ENCODE data around the gene PATE2. TPM values are rescaled to one million over a fixed set of nuclear protein-coding genes. Genes with fewer than 3 reads are reported as not detected.

PATE2 gene
- total RNA-seq, 3 donors from 2014 or later = 0.22 TPM; not detected in 2

DNA sequence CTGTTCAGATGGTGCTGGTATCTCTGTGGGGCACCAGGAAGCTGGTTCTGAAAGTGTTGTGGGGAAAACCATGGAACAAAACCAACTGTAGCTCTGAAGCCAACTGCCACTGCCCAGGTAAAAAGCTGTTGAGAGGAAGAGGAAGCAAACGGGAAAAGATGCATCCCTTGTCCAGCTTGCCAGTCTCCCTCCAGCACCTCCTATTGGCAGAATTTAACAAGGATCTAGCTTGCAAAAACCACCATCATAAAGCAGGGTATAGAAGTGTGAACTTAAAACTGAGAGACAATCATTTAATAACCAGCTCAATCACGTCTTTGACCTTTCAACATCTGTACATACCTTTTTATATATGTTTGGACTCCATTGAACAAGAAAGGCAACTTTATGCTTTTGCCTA is 28.0 kb downstream of the PATE2 start:
- intact Hi-C loops (cut with DNase I, micrococcal nuclease) = no loop called here
- Histone ChIP-seq H3K4me3 (no peak overlapping the region), H3K36me3 (ENCODE audit: low read depth) (no peaks in the 10 kb centered on the region), H3K9me3 (no peaks in the 10 kb centered on the region), H3K4me1 (ENCODE audit: low read depth) (no peaks in the 10 kb centered on the region)
- ATAC-seq (no peak), DNase-seq (no peak)
- TF ChIP-seq, protein P1, sequence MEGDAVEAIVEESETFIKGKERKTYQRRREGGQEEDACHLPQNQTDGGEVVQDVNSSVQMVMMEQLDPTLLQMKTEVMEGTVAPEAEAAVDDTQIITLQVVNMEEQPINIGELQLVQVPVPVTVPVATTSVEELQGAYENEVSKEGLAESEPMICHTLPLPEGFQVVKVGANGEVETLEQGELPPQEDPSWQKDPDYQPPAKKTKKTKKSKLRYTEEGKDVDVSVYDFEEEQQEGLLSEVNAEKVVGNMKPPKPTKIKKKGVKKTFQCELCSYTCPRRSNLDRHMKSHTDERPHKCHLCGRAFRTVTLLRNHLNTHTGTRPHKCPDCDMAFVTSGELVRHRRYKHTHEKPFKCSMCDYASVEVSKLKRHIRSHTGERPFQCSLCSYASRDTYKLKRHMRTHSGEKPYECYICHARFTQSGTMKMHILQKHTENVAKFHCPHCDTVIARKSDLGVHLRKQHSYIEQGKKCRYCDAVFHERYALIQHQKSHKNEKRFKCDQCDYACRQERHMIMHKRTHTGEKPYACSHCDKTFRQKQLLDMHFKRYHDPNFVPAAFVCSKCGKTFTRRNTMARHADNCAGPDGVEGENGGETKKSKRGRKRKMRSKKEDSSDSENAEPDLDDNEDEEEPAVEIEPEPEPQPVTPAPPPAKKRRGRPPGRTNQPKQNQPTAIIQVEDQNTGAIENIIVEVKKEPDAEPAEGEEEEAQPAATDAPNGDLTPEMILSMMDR (IDR thresholded peaks at IDR 0.05) = no peak

DNA sequence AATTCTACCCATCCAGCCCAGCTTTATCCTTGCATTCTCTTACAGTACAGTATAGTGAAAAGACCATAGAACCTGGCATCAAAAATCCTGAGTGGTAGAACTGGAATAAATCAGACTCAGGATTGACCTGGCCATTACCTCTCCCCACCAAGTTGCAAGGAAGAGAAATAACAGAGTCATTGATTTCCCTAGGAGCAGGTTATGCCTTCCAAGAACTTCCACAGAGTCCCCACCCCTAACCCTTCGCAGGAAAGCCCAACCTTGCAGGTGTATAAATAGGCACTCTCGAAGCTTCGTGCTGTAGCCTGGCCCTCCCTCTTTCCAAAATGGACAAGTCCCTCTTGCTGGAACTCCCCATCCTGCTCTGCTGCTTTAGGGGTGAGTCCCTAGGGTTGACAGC is 32.6 kb downstream of the PATE2 start, which contains the start of gene PATE1:
PATE1 (plus strand) TSS at position 301 of the 400 bp plus-strand sequence; CDS start at position 327, 26 bp downstream.
- Histone ChIP-seq H3K9me3 (no peaks in the 10 kb centered on the region), H3K36me3 (ENCODE audit: low read depth) (no peaks in the 10 kb centered on the region), H3K4me1 (ENCODE audit: low read depth) (no peaks in the 10 kb centered on the region), H3K4me3 (no peak within 1 kb of the TSS)
- TF ChIP-seq, protein P1 (IDR thresholded peaks at IDR 0.05) = no peak
- ATAC-seq (no peak), DNase-seq (no peak)
- intact Hi-C loops (cut with DNase I, micrococcal nuclease) = no loop called here

DNA sequence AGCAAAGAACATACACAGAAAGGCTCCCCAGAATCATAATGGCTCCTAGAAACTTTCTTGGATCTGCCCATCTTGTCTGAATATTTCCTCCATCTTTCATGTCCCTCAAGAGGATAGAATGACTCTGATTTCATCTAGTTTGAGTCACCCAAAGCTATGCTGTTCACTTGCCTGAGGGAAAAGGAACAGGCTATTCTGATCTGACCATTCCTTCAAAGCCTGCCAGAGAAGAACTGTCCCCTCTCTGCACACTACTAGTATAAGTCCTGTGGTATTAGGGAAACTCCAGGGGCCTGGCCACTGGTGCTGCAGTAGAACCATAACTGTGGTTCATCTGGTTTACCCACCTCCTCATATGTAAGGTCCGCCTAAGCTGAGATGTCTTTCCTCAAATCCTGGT is 34.9 kb downstream of the PATE2 start:
- H3K4me3 ChIP-seq = no peak overlapping the region
- intact Hi-C loops (cut with DNase I, micrococcal nuclease) = no loop called here
- TF ChIP-seq, protein P1 (IDR thresholded peaks at IDR 0.05) = no peak
- no peak for DNase-seq
- H3K9me3 ChIP-seq = no peaks in the 10 kb centered on the region
- ATAC-seq = no peak
- no peaks in the 10 kb centered on the region for H3K36me3 ChIP-seq (ENCODE audit: low read depth)
- H3K4me1 ChIP-seq (ENCODE audit: low read depth) = no peaks in the 10 kb centered on the region

DNA sequence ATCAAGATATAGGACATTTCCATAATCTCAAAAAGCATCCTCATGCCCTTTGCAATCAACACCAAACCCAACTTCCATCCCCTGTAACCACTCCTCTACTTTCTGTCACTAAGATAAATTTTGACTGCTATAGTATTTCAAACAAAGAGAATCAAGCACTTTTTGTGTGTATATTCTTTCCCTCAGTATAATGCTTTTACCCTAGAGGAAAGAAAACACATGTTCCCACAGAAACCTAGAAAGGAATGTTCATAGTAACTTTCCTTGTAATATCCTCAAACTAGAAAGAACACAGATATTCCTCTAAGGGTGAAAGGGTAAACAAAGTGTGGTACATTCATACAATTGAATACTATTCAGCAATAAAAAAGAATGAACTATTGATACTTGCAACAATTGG is 38.0 kb downstream of the PATE2 start:
- TF ChIP-seq, protein P1 (IDR thresholded peaks at IDR 0.05) = no peak
- no peak overlapping the region for H3K4me3 ChIP-seq
- DNase-seq (no peak), ATAC-seq (no peak)
- no peaks in the 10 kb centered on the region for H3K4me1 ChIP-seq (ENCODE audit: low read depth)
- intact Hi-C loops (cut with DNase I, micrococcal nuclease) = no loop called here
- no peaks in the 10 kb centered on the region for H3K36me3 ChIP-seq (ENCODE audit: low read depth)
- H3K9me3 ChIP-seq = no peaks in the 10 kb centered on the region

DNA sequence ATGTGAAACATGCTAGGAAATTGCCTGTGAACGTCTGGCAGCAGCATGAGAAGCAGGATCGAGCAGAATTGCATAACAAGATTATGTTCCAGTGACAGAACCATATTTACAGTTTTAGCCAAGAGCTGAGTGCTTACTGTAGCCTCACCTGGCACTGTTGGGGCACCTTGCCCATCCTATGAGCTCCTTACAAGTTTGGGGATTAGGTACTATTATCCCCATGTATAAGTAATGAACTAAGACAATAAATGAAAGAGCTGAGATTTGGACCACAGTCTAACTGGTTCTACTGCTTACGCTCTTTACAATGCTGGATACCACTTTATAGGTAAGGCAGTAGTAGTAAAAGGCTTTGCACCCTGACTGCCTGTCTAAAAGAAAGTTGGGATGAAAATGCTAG is 49.7 kb downstream of the PATE2 start:
- intact Hi-C loops (cut with DNase I, micrococcal nuclease) = no loop called here
- TF ChIP-seq, protein P1 (IDR thresholded peaks at IDR 0.05) = no peak
- H3K4me3 ChIP-seq = no peak overlapping the region
- H3K36me3 ChIP-seq (ENCODE audit: low read depth) = no peaks in the 10 kb centered on the region
- no peak for ATAC-seq
- no peaks in the 10 kb centered on the region for H3K4me1 ChIP-seq (ENCODE audit: low read depth)
- DNase-seq = no peak
- no peaks in the 10 kb centered on the region for H3K9me3 ChIP-seq

Other genes starting within 250 kb of the PATE2 start
- 10 to 100 TPM; 70.6 to 83.1 (median 77.0) TPM for gene EI24, start 209.4 kb downstream of the PATE2 start, total RNA-seq
- 100 to 1,000 TPM in 1 of 3 donors, 10 to 100 TPM in 2; 88.4 to 137 (median 89.6) TPM for gene STT3A, start 186.0 kb downstream of the PATE2 start, total RNA-seq
- 10 to 100 TPM in 1 of 3 donors, 1 to 10 TPM in 2; 5.6 to 15.0 (median 8.8) TPM for gene CHEK1, start 153.7 kb downstream of the PATE2 start, total RNA-seq
- under 1 TPM in 1 of 3 donors, not detected in 2; 0.38 TPM for gene ACRV1, start 98.0 kb downstream of the PATE2 start, total RNA-seq
- not detected for gene PATE1, start 32.5 kb downstream of the PATE2 start, total RNA-seq
- gene PATE3, start 9.3 kb upstream of the PATE2 start, total RNA-seq = not detected
- gene PATE4, start 54.5 kb upstream of the PATE2 start, total RNA-seq = not detected
- 1 to 10 TPM; 4.6 to 7.5 (median 7.1) TPM for gene HYLS1, start 108.8 kb upstream of the PATE2 start, total RNA-seq
- gene PUS3, start 124.4 kb upstream of the PATE2 start, total RNA-seq = 10 to 100 TPM in 1 of 3 donors, 1 to 10 TPM in 2; 5.4 to 13.0 (median 7.6) TPM
- under 1 TPM in 2 of 3 donors, not detected in 1; 0.05 to 0.54 TPM for gene DDX25, start 125.7 kb upstream of the PATE2 start, total RNA-seq
- gene VSIG10L2, start 167.2 kb upstream of the PATE2 start, total RNA-seq = under 1 TPM in 1 of 3 donors, not detected in 2; 0.09 TPM